ENCODE results near the gene FBLN5. TPM values are rescaled to one million over a fixed set of nuclear protein-coding genes. Genes with fewer than 3 reads are reported as not detected.

The FBLN5 gene
- total RNA-seq, 1 donor from 2014 or later: 24.5 TPM

DNA sequence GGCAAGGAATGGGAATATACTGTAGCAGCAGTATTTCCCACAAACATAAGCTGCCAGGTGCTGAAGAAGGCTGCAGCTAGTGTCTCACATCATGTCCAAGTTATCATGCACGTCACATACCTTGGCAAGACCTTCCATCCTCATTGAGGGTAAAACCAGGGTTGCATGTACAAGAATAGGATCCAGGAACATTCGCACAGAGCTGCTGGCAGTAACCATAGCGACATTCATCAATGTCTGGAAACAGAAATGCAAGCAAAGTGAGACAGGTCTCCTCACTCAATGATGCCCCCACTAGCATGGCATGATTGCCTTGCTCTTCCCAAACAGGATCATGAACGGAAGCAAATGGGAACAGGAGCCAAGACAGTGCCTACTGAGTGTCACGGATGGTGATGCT, 56.4 kb downstream of the FBLN5 start:
- Histone ChIP-seq H3K4me1 (ENCODE audit: control insufficient read depth in 3 of 3, insufficient read depth in 3 of 3, low read length in 3 of 3) (peaks cover 21 to 27% (median 23%) of the 10 kb centered on the region in 3 donors), H3K9me3 (ENCODE audit: control insufficient read depth in 3 of 3, low read length in 3 of 3) (no peaks in the 10 kb centered on the region), H3K9ac (ENCODE audit: low read depth in 1 of 3, low read length in 3 of 3) (no peak overlapping the region), H3K36me3 (ENCODE audit: control insufficient read depth in 3 of 3, insufficient read depth in 3 of 3, low read length in 3 of 3) (no peaks in the 10 kb centered on the region), H3K27ac (ENCODE audit: low read depth, low read length) (no peak overlapping the region), H3K4me3 (ENCODE audit: low read length in 3 of 3) (no peak overlapping the region), H3K27me3 (ENCODE audit: control insufficient read depth in 3 of 3, insufficient read depth in 3 of 3, low read length in 3 of 3) (peaks cover 0 to 19% (median 7%) of the 10 kb centered on the region in 3 donors)

- H3K27me3 ChIP-seq (ENCODE audit: control insufficient read depth in 3 of 3, insufficient read depth in 3 of 3, low read length in 3 of 3): peaks cover 0 to 15% (median 6%) of the 10 kb centered on the region in 3 donors
- no peaks in the 10 kb centered on the region for H3K36me3 ChIP-seq (ENCODE audit: control insufficient read depth in 3 of 3, insufficient read depth in 3 of 3, low read length in 3 of 3)
- no peaks in the 10 kb centered on the region for H3K9me3 ChIP-seq (ENCODE audit: control insufficient read depth in 3 of 3, low read length in 3 of 3)
- H3K4me3 ChIP-seq (ENCODE audit: low read length in 3 of 3): no peak overlapping the region
- H3K9ac ChIP-seq (ENCODE audit: low read depth in 1 of 3, low read length in 3 of 3): no peak overlapping the region
- no peak overlapping the region for H3K27ac ChIP-seq (ENCODE audit: low read depth, low read length)
- H3K4me1 ChIP-seq (ENCODE audit: control insufficient read depth in 3 of 3, insufficient read depth in 3 of 3, low read length in 3 of 3): peaks cover 21 to 29% (median 27%) of the 10 kb centered on the region in 3 donors
These were observed 57.2 kb downstream of the FBLN5 start for GRCh38 chr14:91890291-91890749.

GRCh38 chr14:91889477-91890211, 57.9 kb downstream of the FBLN5 start:
- Histone ChIP-seq H3K27me3 (ENCODE audit: control insufficient read depth in 3 of 3, insufficient read depth in 3 of 3, low read length in 3 of 3) (peaks cover 0 to 10% (median 2%) of the 10 kb centered on the region in 3 donors), H3K36me3 (ENCODE audit: control insufficient read depth in 3 of 3, insufficient read depth in 3 of 3, low read length in 3 of 3) (no peaks in the 10 kb centered on the region), H3K9me3 (ENCODE audit: control insufficient read depth in 3 of 3, low read length in 3 of 3) (no peaks in the 10 kb centered on the region), H3K27ac (ENCODE audit: low read depth, low read length) (peak overlapping the region; percentile 6), H3K4me3 (ENCODE audit: low read length in 3 of 3) (no peak overlapping the region), H3K4me1 (ENCODE audit: control insufficient read depth in 3 of 3, insufficient read depth in 3 of 3, low read length in 3 of 3) (peaks cover 21 to 31% (median 27%) of the 10 kb centered on the region in 3 donors), H3K9ac (ENCODE audit: low read depth in 1 of 3, low read length in 3 of 3) (no peak overlapping the region)

- Histone ChIP-seq H3K9me3 (ENCODE audit: control insufficient read depth in 3 of 3, low read length in 3 of 3) (no peaks in the 10 kb centered on the region), H3K4me1 (ENCODE audit: control insufficient read depth in 3 of 3, insufficient read depth in 3 of 3, low read length in 3 of 3) (peaks cover 21 to 36% (median 27%) of the 10 kb centered on the region in 3 donors), H3K9ac (ENCODE audit: low read depth in 1 of 3, low read length in 3 of 3) (no peak overlapping the region), H3K4me3 (ENCODE audit: low read length in 3 of 3) (no peak overlapping the region), H3K27ac (ENCODE audit: low read depth, low read length) (peak overlapping the region; percentile 6), H3K36me3 (ENCODE audit: control insufficient read depth in 3 of 3, insufficient read depth in 3 of 3, low read length in 3 of 3) (no peaks in the 10 kb centered on the region), H3K27me3 (ENCODE audit: control insufficient read depth in 3 of 3, insufficient read depth in 3 of 3, low read length in 3 of 3) (peaks cover 0 to 14% (median 4%) of the 10 kb centered on the region in 3 donors)
These were observed 58.6 kb downstream of the FBLN5 start for GRCh38 chr14:91888641-91889476.

DNA sequence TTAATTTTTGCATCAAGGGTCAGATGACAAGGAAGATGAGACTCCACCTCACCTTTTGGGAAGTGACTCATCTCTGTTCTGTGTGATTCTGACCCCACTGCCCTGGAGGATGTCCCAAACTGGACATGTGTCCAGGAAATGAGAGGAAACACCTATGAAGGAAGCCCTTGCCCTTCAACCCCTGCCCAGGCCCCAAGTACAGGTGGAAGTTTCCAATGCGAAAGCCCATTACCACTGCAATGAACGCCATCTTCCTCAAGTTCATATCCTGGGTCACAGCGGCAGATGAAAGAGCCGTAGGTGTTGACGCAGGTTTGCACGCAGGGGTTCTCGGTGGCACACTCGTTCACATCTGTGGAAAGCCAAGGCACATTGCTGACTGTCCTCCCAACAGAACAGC, 60.5 kb downstream of the FBLN5 start:
- Histone ChIP-seq H3K9me3 (ENCODE audit: control insufficient read depth in 3 of 3, low read length in 3 of 3) (no peaks in the 10 kb centered on the region), H3K36me3 (ENCODE audit: control insufficient read depth in 3 of 3, insufficient read depth in 3 of 3, low read length in 3 of 3) (no peaks in the 10 kb centered on the region), H3K27me3 (ENCODE audit: control insufficient read depth in 3 of 3, insufficient read depth in 3 of 3, low read length in 3 of 3) (peaks cover 0 to 21% (median 11%) of the 10 kb centered on the region in 3 donors), H3K4me3 (ENCODE audit: low read length in 3 of 3) (no peak overlapping the region), H3K27ac (ENCODE audit: low read depth, low read length) (no peak overlapping the region), H3K9ac (ENCODE audit: low read depth in 1 of 3, low read length in 3 of 3) (no peak overlapping the region), H3K4me1 (ENCODE audit: control insufficient read depth in 3 of 3, insufficient read depth in 3 of 3, low read length in 3 of 3) (peaks cover 21 to 43% (median 28%) of the 10 kb centered on the region in 3 donors)

DNA sequence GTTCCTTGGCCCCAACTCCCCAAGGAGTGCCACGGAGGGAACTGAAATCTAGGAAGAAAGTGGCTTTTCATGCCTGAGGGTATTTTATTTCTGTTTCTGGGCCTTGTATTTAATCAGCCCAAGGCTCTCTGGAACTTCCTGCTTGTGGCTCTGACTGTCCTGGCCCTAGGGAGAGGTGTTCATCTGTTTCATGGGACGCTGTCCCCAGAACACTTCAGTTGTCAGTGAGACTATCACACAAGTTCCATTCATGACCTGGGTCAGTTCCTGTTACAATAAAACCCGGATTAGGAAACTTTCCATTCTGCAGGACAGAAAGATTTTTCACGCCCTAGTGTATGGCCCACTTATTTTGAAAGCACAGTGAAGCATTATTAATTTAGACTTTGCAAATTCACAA, 61.7 kb downstream of the FBLN5 start:
- Histone ChIP-seq H3K27ac (ENCODE audit: low read depth, low read length) (peak overlapping the region; percentile 19), H3K4me1 (ENCODE audit: control insufficient read depth in 3 of 3, insufficient read depth in 3 of 3, low read length in 3 of 3) (peaks cover 17 to 38% (median 22%) of the 10 kb centered on the region in 3 donors), H3K9me3 (ENCODE audit: control insufficient read depth in 3 of 3, low read length in 3 of 3) (no peaks in the 10 kb centered on the region)

DNA sequence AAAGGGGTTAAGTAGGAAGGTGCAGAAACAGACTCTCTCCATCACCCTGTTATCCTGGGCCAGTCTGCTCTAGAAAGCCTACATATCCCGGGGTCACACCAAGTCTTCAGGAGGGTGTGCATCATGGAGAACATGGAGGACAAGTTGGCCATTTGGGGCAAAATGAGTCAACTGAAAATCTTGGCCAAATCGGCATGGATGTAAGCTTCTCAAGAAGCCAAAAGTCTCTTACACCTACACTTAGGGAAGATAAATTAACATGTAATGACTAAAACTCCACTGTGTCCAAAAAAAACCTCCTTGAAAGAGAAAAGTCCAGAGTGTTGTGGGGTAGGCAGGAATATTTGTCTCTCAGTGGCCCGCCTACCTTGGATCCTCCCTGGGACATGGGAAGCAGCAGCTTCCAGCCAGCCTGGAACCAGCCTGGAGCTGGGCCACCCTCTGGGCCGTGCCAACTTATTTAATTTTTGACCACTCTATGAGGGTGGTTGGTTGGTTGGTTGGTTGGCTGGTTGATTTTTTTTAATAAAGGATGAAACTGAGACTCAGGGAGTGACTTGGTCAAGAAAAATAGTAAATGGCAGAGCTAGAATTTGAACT, 62.3 kb downstream of the FBLN5 start:
- H3K4me1 ChIP-seq (ENCODE audit: control insufficient read depth in 3 of 3, insufficient read depth in 3 of 3, low read length in 3 of 3): peaks cover 11 to 34% (median 17%) of the 10 kb centered on the region in 3 donors
- H3K9ac ChIP-seq (ENCODE audit: low read depth in 1 of 3, low read length in 3 of 3): no peak overlapping the region
- peak overlapping the region; percentile 19 for H3K27ac ChIP-seq (ENCODE audit: low read depth, low read length)

More for the DNA sequence above, 61.7 kb downstream of the FBLN5 start:
- H3K36me3 ChIP-seq (ENCODE audit: control insufficient read depth in 3 of 3, insufficient read depth in 3 of 3, low read length in 3 of 3): no peaks in the 10 kb centered on the region
- no peak overlapping the region for H3K4me3 ChIP-seq (ENCODE audit: low read length in 3 of 3)
- no peak overlapping the region for H3K9ac ChIP-seq (ENCODE audit: low read depth in 1 of 3, low read length in 3 of 3)
- H3K27me3 ChIP-seq (ENCODE audit: control insufficient read depth in 3 of 3, insufficient read depth in 3 of 3, low read length in 3 of 3): peaks cover 0 to 21% (median 14%) of the 10 kb centered on the region in 3 donors

GRCh38 chr14:91884664-91885063, 62.8 kb downstream of the FBLN5 start:
- Histone ChIP-seq H3K27me3 (ENCODE audit: control insufficient read depth in 3 of 3, insufficient read depth in 3 of 3, low read length in 3 of 3) (peaks cover 0 to 19% (median 12%) of the 10 kb centered on the region in 3 donors), H3K4me3 (ENCODE audit: low read length in 3 of 3) (no peak overlapping the region), H3K4me1 (ENCODE audit: control insufficient read depth in 3 of 3, insufficient read depth in 3 of 3, low read length in 3 of 3) (peaks cover 7 to 31% (median 12%) of the 10 kb centered on the region in 3 donors), H3K9me3 (ENCODE audit: control insufficient read depth in 3 of 3, low read length in 3 of 3) (no peaks in the 10 kb centered on the region), H3K36me3 (ENCODE audit: control insufficient read depth in 3 of 3, insufficient read depth in 3 of 3, low read length in 3 of 3) (no peaks in the 10 kb centered on the region), H3K27ac (ENCODE audit: low read depth, low read length) (peak overlapping the region; percentile 34), H3K9ac (ENCODE audit: low read depth in 1 of 3, low read length in 3 of 3) (no peak overlapping the region)

More for the DNA sequence above, 62.3 kb downstream of the FBLN5 start:
- H3K27me3 ChIP-seq (ENCODE audit: control insufficient read depth in 3 of 3, insufficient read depth in 3 of 3, low read length in 3 of 3): peaks cover 0 to 21% (median 12%) of the 10 kb centered on the region in 3 donors
- no peak overlapping the region for H3K4me3 ChIP-seq (ENCODE audit: low read length in 3 of 3)
- no peaks in the 10 kb centered on the region for H3K9me3 ChIP-seq (ENCODE audit: control insufficient read depth in 3 of 3, low read length in 3 of 3)
- no peaks in the 10 kb centered on the region for H3K36me3 ChIP-seq (ENCODE audit: control insufficient read depth in 3 of 3, insufficient read depth in 3 of 3, low read length in 3 of 3)

DNA sequence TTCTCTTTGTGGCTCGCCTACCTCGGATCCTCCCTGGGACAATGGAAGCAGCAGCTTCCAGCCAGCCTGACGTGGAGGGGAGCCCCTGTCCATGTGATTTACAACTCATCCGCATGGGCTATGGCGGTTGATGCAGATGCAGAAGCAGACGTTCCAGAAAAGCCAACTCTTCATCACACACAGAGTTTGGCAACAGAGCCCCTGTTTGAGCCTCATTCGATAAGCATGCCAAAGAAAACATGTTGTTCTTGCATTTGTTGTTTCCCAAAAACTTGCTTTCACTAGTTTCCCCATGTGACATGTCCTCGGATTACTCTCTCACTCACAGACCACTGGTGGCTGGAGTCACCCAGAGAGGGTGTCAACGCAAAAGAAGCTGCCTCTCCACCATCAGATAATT, 63.7 kb downstream of the FBLN5 start:
- Histone ChIP-seq H3K9ac (ENCODE audit: low read depth in 1 of 3, low read length in 3 of 3) (no peak overlapping the region), H3K27ac (ENCODE audit: low read depth, low read length) (peak overlapping the region; percentile 34), H3K4me3 (ENCODE audit: low read length in 3 of 3) (no peak overlapping the region), H3K4me1 (ENCODE audit: control insufficient read depth in 3 of 3, insufficient read depth in 3 of 3, low read length in 3 of 3) (peaks cover 0 to 24% (median 8%) of the 10 kb centered on the region in 3 donors), H3K27me3 (ENCODE audit: control insufficient read depth in 3 of 3, insufficient read depth in 3 of 3, low read length in 3 of 3) (peaks cover 0 to 17% (median 12%) of the 10 kb centered on the region in 3 donors), H3K36me3 (ENCODE audit: control insufficient read depth in 3 of 3, insufficient read depth in 3 of 3, low read length in 3 of 3) (no peaks in the 10 kb centered on the region), H3K9me3 (ENCODE audit: control insufficient read depth in 3 of 3, low read length in 3 of 3) (no peaks in the 10 kb centered on the region)
